Jurkat, Clone E6-1 (cell line): ENCODE data around the gene AHCYL2. TPM values are rescaled to one million over a fixed set of nuclear protein-coding genes. Genes with fewer than 3 reads are reported as not detected.

Experiments used
- DNase-seq: peaks from one replicate; pipeline ENCODE4 v3.0.0-alpha.2; 2011; ENCODE audit warnings: low read depth, low spot score
- H3K4me3 ChIP-seq: 2 replicates; pipeline ENCODE4 v1.5.1; 2011; ENCODE audit warnings: mild to moderate bottlenecking, low read length, control low read depth, moderate library complexity
- polyA plus RNA-seq: library from polyadenylated mRNA; unstranded; fragments of >200 nt; gene quantifications from one replicate; pipeline ENCODE4 v1.2.1, GENCODE V29; 2012; ENCODE audit warnings: missing spikeins; ENCODE audit not compliant: insufficient read length, insufficient read depth

AHCYL2 gene
- polyA plus RNA-seq, result 12.4 TPM

DNA sequence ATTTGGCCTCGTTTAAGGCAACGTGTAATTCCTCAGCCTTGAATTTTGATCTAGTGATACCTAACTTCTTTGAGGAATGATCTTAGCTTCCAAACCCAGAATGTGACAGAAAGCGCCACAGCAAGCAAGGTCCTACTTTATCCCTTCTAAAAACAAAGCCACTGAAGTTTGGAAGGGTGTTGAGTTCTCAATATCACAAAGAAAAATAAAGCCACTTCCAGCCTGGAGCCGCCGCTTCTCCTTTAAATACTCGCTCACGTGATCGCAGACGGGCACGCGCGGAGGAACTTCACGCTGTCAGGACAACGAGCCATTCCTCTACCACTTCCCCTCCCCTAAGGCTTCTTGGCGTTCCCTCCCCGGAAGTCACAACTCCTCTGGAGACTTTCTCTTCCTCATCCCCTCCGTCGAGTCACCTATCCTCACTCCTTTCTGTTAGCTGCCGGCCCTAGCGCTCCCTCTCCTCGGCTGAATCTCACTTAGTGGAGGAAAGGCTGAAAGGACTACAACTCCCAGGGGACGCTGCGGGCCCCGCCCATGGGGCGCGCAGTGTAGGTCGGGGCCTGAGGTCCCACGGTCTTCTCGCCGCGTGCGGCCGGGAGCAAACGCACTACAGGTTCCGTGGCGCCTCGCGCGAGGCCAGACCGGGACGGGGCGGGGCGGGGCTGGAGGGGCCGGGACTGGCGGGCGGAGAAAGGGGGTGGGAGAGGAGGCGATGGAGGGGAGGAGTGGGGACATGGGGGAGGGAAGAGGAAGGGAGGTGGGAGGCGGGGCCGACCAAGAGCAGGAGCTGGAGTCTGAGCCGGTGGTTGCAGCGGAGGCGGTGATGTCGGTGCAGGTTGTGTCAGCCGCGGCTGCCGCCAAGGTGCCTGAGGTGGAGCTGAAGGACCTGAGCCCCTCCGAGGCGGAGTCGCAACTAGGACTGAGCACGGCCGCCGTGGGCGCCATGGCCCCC, at the start of gene AHCYL2:
AHCYL2 (plus strand) TSS at position 780 of the 955 bp plus-strand sequence.
- peak; percentile 96 for DNase-seq
- peak within 1 kb of the TSS; percentile 78 for H3K4me3 ChIP-seq

DNA sequence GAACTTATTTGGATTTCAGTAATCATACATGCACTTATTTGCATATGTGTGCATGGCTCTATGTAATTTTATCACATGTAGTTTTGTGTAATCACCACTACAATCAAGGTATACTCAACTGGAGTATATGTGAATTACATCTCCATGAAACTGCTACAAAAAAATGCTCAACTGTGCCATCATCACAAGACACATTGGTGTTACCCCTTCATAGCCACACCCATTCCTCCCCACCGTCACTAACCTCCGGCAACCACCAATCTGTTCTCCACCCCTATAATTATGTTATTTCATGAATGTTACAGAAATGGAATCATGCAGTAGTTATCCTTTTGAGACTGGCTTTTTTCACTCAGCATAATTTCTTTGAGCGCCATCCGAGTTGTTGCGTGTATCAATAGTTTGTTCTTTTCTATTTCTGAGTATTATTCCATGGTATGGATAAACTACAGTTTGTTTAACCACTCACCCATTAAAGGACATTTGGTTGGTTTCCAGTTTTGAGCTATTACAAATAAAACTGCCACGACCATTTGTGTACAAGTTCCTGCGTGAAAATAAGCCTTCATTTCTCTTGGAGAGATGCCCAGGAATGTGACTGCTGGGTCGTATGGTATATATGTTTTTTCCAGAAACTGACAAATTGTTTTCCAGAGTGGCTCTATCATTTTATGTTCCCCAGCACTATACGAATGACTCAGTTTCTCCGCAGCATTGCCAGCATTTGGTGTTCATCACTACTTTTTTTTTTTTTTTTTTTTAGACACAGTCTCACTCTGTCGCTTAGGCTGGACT, 47.7 kb upstream of the AHCYL2 start:
- no peak overlapping the region for H3K4me3 ChIP-seq
- DNase-seq, result no peak

DNA sequence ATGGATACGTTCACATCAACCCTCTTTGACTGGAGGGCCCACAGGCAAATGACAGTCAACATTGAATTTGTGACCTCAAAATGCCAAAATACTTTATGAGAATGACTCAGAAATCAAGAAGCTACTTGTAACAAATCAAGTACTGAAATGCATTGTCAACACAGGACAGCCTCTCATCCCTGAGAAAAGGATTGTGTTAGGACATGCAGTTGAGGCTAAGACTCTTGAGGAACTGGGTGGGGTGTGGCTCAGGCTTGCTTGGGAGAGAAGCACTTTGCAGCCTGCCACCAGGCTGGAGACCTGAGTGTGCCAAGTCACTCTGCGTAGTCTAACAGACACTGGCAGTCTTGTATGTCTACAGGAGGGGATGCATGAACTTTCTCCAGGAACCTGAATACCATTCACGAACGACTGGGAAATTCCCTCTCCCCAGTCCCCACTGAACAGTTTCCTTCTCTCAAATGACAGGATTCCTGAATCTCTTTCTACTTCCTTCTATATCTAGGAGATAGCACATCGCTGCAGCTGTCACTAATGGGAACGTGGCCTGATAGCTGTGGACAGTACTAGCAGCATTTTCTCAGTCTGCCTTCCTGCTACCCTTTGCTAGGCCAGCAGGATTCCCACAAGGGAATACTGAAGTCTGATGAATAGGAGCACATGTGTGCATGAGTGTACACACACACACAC, 39.7 kb upstream of the AHCYL2 start:
- no peak for DNase-seq
- no peak overlapping the region for H3K4me3 ChIP-seq

- no peak overlapping the region for H3K4me3 ChIP-seq
- no peak for DNase-seq
Measured at GRCh38 chr7:129186749-129187260, 38.0 kb upstream of the AHCYL2 start.

GRCh38 chr7:129187681-129188371, 37.0 kb upstream of the AHCYL2 start:
- peak; percentile 60 for DNase-seq
- peak overlapping the region; percentile 65 for H3K4me3 ChIP-seq

DNA sequence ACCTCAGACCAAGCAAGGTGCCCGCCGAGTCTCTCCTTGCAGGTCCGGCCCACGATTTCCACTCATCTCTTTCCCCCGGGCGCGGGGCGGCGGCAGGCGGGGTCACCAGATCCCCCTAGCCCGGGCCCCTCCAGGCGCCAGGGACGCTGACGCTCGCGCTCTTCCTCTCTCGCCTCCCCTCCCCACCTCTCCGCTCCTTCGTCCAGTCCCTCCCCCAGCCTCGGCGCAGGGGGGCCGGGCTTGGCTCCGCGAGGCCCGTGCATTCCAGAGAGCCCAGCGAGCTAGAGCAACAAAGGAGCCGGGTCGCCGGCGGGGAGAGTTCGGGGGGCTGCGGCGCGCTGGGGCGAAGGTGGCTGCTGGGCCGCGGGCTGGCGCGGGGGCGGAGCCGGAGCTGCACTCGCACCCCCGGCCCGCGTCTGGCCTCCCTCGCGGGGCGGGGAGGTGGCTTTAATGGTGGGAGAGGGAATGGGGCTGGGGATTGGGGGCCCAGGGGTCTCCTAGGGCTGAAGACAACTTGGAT, 36.4 kb upstream of the AHCYL2 start, which contains the start of gene SMO:
SMO (plus strand) TSS at position 262 of the 520 bp plus-strand sequence. CDS start 519 bp downstream, outside the sequence.
- DNase-seq, result no peak

GRCh38 chr7:129188892-129189660, 35.8 kb upstream of the AHCYL2 start:
- H3K4me3 ChIP-seq, result peak overlapping the region; percentile 65
- no peak for DNase-seq

More for the DNA sequence above, 36.4 kb upstream of the AHCYL2 start, which contains the start of gene SMO:
- H3K4me3 ChIP-seq, result peak within 1 kb of the TSS; percentile 65

DNA sequence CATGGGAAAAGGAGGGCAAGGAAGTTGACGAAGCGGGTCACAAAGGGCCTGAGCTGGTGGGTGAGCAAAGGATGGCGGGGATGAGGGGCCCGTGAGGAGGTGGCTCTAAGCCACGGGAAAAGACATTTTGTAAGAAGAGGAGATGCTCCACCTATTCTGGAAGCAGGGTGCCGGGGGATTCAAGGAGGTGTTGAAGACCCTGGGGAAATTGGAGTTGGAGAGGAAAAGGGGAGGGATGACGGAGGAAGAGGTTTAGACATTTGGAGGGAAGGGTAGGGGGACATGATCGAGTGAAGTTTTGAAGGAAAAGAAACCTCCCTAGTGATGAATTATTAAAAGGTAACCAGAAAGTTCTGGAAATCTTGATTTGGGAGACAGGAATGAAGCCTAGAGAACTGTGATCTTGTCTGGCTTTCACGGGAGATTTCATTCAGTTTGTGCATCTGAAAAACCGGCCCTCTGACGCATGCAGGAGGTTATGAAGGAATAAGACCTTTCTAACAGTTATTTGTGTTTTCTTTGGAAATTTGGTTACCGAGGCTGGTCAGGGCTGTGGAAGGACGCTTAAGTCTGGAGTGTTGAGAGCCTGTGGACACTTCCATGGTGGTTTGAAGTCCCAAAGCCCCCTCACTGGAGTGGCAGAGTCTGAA, 35.0 kb upstream of the AHCYL2 start:
- no peak for DNase-seq
- peak overlapping the region; percentile 65 for H3K4me3 ChIP-seq

GRCh38 chr7:129191272-129191671, 33.6 kb upstream of the AHCYL2 start:
- H3K4me3 ChIP-seq, result no peak overlapping the region
- no peak for DNase-seq

DNA sequence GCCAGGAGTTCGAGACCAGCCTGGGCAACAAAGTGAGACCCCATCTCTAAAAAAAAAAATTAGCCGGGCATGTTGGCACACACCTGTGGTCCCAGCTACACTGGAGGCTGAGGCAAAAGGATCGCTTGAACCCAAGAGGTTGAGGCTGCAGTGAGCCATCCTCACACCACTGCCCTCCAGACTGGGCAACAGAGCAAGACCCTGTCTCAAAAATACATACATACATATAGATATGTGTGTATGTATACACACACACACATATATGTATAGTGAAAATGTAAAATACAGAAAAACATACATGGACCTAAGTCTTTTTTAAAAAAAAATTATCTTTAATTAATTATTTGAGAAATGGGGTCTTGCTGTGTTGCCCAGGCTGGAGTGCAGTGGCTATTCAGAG, 30.9 kb upstream of the AHCYL2 start:
- no peak for DNase-seq
- H3K4me3 ChIP-seq, result no peak overlapping the region

- H3K4me3 ChIP-seq, result no peak overlapping the region
- no peak for DNase-seq
Measured at GRCh38 chr7:129197771-129198170, 27.1 kb upstream of the AHCYL2 start.

DNA sequence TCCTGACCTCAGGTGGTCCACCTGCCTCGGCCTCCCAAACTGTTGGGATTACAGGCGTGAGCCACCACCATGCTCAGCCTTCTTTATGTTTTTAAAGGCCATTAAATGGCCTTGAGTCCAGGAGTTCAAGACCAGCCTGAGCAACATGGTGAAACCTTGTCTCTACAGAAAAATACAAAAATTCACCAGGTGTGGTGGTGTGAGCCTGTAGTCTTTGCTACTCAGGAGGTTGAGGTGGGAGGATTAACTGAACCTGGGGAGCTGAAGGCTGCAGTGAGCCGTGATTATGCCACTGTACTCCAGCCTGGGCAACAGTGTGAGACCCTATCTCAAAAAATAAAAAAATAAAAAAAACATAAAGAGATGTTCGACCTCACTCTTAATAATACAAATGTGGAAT, 25.4 kb upstream of the AHCYL2 start:
- H3K4me3 ChIP-seq, result no peak overlapping the region
- DNase-seq, result no peak

GRCh38 chr7:129202058-129202777, 22.6 kb upstream of the AHCYL2 start:
- no peak overlapping the region for H3K4me3 ChIP-seq
- no peak for DNase-seq

GRCh38 chr7:129203050-129203741, 21.6 kb upstream of the AHCYL2 start:
- H3K4me3 ChIP-seq, result no peak overlapping the region
- DNase-seq, result no peak

DNA sequence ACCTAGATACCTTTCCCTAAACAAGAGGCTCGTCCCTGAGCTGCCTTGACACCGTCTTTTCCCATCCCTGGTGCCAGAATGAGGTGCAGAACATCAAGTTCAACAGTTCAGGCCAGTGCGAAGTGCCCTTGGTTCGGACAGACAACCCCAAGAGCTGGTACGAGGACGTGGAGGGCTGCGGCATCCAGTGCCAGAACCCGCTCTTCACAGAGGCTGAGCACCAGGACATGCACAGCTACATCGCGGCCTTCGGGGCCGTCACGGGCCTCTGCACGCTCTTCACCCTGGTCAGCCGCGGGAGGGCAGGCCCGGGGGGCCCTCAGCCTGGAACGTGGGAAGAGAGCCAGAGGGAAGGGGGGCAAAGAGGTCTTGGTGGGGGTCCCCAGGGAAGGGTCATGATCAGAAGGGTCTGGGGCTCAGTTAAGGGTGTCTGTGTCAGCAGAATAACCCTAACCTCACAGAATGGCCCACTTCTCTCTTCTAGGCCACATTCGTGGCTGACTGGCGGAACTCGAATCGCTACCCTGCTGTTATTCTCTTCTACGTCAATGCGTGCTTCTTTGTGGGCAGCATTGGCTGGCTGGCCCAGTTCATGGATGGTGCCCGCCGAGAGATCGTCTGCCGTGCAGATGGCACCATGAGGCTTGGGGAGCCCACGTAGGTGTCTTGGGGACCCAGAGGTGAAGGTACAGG, 19.6 kb upstream of the AHCYL2 start:
- no peak overlapping the region for H3K4me3 ChIP-seq
- no peak for DNase-seq
